GM19239 (cell line): ENCODE measurements around the gene SLC16A4.

Experiments used
- DNase-seq: peaks from one replicate; pipeline ENCODE4 v3.0.0; 2011; ENCODE audit warnings: low spot score; ENCODE audit not compliant: insufficient read length
- FAIRE-seq: peaks from 2 replicates; lab custom pipeline; 2011; peaks lifted over from hg19 to GRCh38; lab: Jason Lieb, UNC

Gene SLC16A4

DNA sequence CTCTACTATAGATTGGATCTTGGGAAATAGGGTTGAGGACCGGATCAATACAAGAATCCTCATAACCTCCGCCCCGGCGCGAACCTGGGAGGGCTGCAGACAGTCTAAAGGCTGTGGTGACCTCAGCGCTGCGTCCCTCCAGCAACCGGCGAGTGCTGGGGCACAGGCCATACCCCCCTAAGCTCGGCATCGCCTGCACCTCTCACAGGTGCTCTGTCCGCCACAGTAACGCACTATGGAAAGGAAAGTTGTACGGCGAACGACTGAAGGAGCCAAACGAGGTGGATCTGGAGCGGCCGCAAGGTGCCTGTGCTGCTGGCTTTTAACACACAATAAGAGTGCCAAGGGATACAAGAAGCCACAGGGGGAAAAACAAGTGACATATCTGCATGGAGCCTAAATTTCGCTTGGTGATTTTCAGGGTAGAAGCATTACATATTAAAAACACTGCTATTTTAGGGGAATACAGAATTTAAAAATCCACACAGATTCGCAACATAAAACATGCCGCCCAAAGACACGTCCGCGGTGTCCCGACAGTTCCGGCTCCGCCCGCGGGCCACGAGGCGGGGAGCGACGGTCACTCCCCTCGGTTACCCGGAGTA is 53.0 kb downstream of the SLC16A4 start:
- FAIRE-seq = no peak
- no peak for DNase-seq

DNA sequence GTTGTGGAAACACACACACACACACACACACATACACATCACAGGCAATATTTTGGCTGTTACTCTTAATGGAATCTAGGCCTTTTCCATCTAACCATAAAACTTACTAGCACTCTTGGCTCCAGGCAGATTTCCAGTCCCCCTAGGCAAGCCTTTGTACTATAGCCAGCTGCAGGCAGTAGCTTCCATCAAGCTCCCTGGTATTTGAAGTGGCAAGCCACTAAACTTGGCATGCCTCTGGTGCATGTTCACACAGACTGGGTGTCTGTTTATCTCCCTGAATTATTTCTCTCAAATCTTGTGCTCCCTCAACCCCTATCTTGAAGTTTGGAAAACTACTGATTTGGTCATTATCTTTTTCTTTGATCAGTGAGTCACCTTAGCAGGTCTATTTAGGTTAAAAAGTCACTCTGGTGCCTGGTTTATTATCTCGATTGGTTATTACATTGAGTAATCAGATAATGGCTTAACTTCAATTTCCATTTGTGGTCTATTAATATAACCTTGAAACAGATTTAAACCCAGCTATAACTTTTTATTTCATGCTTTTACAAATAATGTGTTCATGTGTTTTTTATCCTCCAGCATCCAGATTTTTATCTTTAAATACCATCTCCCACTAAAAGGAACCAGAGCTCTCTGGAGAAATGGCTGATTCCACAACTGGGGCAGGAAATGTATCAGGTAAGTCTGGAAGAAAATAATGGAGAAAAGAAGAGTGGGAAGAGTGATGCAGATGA is 54.4 kb downstream of the SLC16A4 start:
- DNase-seq (no peak), FAIRE-seq (peak; percentile 52)

DNA sequence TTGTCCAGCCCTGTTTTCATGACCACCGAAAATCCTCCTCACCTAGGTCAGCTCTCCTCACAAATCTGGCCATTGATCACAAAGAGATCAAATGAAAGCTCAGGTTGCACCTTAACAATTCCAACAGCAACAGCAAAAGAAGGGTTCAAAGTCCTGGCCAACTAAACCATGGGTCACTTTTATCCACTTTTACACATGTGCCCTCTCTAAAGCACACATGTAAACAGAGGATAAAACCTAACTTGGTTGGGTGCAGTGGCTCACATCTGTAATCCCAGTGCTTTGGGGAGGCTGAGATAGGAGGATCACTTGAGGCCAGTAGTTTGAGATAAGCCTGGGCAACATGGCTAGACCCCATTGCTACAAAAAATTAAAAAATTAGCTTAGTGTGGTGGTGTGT is 55.6 kb downstream of the SLC16A4 start:
- no peak for FAIRE-seq

DNA sequence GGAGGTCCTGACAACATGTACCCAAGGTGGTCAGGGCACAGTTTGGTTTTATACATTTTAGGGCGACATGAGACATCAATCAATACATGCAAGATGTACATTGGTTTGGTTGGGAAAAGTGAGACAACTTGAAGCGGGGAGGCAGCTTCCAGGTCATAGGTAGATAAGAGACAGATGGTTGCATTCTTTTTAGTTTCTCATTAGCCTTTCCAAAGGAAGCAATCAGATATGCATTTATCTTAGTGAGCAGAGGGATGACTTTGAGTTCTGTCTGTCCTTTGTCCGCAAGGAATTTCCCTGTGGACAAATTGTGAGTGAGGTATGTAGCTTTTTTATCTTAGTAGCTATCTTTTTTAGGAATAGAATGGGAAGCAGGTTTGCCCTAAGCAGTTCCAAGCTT is 62.1 kb downstream of the SLC16A4 start:
- no peak for DNase-seq
- no peak for FAIRE-seq

More for the DNA sequence above, 55.6 kb downstream of the SLC16A4 start:
- DNase-seq = no peak

DNA sequence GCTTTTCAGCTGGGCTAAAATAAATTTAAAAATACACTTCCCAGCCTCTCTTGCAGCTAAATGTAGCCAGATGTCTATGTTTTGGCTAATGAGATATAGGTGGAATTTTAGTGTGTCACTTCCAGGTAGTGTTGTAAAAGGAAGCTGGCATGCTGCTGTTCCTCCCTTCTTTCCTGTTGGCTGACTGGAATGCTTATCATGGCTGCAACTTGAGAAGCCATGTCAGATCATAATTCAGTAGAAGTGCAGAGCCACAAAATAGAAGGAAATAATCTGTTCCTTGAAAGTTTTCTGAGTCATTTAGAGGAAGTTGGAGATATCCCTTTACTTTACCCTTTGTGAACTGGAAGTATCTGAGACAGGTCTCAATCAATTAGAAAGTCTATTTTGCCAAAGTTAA is 62.6 kb downstream of the SLC16A4 start:
- DNase-seq = no peak
- no peak for FAIRE-seq

DNA sequence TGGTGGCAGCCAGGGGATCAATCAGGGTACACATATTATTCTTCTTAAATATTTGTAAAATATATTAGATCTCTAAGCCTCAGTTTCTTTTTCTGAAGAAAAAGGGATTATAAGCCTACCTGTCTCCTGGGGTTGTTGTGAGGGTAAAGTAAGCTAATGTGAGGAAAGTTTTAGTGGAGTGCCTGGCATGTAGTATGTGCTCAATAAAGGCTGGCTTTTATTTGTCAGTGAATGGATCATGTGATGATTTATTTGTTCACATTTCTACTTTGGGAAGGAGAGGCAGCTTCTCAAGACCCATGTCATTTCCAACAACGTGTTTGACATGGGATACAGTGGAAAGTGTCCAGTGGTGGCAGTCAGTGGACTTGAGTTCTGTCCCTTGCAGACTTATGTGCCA is 64.0 kb downstream of the SLC16A4 start:
- DNase-seq (no peak), FAIRE-seq (no peak)

DNA sequence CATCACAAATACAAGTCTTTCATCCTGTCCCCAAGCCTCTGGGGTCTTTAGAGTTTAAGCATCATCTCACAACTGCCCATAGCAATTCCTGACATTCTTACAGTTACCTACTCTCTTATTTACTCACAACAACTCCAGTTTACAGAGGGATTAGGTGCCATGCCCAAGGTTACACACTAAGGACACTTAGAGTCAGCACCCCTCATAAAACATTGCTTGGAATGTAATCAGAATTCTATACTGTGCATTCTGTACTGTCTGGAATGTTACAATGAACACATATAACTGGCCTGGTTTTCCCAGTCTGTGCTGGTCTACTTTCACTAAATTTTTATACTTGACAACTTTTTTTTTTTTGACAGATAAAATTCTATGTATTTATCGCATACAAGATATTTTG is 66.2 kb downstream of the SLC16A4 start:
- FAIRE-seq = no peak
- DNase-seq = no peak

DNA sequence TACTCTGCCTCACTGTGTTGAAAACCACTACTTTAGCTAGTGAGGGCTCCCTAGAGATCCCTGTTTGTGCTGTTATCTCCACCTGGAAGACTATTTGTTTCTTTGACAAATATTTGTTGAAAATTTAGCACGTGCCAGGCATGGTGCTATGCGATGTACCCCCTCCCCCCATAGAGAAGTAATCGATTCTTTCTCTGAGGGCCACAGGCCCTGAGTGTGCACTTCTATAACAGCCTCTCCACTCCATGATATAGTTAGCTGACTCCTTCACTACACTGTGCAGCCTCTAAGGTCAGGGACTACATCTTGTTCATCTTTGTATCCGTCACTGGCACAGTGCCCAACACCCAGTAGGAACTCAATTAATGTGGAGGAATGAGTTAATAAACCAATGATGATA is 69.0 kb downstream of the SLC16A4 start:
- FAIRE-seq (no peak), DNase-seq (no peak)

DNA sequence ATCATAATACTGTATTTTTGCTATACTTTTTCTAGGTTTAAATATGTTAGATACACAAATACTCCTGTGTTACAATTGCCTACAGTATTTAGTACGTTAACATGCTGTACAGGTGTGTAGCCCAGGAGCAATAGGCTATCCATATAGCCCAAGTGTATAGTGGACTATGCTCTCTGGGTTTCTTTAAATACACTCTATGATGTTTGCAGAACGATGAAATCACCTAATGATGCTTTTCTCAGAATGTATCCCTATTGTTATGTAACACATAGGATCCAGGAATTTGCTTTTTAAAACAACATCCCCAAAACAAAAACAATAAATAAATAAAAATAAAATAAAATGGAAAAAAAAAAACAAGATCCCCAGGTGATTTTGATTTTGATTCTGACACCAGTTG is 69.8 kb downstream of the SLC16A4 start:
- FAIRE-seq (no peak), DNase-seq (no peak)

DNA sequence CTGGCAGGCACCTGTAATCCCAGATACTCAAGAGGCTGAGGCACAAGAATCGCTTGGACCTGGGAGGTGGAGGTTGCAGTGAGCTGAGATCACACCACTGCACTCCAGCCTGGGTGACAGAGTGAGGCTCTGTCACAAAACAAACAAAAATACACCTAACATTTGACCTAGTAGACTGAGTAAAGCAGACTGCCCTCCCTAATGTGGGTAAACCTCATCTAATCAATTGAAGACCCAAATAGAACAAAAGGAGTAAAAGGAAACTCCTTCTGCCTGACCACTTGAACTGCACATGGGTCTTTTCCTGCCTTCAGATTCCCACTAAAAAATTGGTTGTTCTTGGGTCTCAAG is 70.7 kb downstream of the SLC16A4 start:
- no peak for DNase-seq
- no peak for FAIRE-seq

DNA sequence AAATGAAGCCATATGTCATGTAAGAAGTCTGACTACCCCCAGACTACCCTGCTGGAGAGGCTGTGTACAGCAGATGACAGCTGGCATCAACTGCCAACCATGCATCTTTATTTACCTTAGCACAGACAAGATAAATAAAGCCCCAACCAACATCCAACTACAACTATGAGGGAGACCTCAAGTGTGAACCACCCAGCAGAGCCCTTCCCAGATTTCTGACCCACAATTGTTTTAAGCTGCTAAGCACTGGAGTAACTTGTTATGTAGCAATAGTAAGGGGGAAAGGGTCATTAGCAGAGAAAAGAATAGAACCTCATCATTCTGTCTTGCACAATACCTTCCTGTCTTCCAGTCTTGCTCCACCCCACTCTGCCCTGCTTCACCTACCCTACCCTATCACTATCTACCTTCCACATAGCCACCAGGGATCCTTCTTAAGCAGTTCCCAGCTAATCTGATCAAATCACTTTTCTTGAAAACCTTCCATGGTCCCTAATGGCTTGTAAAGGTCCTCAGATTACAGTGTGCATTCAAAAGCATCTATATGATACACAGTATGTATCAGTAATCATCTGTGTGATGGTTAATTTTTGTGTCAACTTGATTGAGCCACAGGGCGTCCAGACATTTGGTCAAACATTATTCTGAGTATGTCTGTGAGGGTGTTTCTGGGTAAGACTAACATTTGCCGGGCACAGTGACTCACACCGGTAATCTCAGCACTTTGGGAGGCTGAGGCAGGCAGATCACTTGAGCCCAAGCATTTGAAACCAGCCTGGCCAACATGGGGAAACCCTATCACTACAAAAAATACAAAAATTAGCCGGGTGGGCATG is 71.3 kb downstream of the SLC16A4 start:
- no peak for FAIRE-seq
- no peak for DNase-seq

DNA sequence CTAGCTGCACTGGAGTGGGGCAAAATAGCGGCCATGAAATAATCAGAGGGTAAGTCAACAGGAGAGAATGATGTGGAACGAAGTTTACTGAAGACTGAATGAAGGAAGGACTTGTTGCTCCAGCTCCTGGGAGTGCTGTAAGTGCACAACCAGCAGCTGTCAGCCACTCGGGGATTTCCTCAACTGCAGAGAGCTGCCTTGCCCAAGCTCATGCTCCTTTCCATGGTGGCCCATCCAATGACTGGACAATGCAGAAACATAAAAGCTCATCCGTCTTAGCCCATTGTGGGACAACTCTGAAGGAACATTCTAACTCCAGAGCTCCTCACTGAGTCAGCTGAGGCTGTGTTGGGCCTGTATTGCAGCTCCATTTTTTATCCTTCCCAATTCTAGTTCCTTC is 72.8 kb downstream of the SLC16A4 start:
- DNase-seq (no peak), FAIRE-seq (no peak)

DNA sequence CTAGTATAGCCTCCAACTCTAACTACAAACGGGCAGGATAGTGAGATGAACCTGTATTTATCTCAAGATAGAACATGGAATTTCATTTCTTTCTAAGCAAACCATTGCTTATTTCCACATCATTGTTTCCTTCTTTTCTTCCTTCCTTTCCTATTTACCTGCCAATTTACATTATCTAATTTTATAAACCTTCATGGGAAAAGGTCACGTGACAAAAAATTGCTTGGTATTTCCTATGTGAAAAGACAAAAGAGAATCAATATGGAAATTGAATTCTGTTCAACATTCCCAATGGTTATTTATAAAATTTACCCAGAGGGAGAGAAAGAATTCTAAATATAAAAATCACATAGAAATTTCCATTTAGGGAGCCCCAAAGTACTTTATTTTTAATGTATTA is 74.1 kb downstream of the SLC16A4 start:
- FAIRE-seq (no peak), DNase-seq (no peak)
